Right lobe of liver (tissue), 4 donors: ENCODE results near the gene RFFL.

Experiments
- POLR2A ChIP-seq: fragments of 450-650 bp; IDR thresholded peaks from one replicate; pipeline ENCODE4 v1.6.1; 2017; ENCODE audit warnings: antibody characterized with exemption, mild to moderate bottlenecking
- TF ChIP-seq, protein P1 (sequence below), 4 donors: fragments of 200-600 bp in 3 of 4; fragments of 450-650 bp in 1 of 4; IDR thresholded peaks; one replicate each; pipeline versions ENCODE4 v1.5.1 to v1.8.0; 2016 to 2022; ENCODE audit warnings: antibody characterized with exemption in 4 of 4, mild to moderate bottlenecking in 2 of 4
- donor health status: DM: no; HTN: no; CAD: no.
- donor health status: DM: no; HTN: no; CAD: no.
- donor health status: DM: no; HTN: yes; CAD: no.

DNA sequence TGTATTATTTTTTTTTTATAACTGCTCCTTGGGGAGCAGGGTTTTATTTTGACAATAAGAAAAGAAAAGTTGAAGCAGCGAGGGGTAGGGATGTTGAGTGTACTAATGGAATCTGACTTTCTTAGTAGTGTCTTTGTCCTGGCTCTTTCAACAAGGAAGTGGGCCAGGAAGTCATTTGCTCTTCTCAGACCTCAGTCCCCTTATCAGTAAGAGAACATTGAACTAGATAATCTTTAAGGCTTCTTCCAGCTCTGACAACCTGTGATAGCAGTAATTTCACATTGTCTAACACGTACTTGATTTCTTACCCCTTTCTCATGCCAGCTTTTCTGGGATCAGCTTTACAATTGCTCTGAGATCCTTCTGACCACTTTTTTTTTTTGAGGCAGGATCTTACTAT lies 74.9 kb downstream of the RFFL start:
- TF ChIP-seq POLR2A: no peak
- TF ChIP-seq, protein P1, sequence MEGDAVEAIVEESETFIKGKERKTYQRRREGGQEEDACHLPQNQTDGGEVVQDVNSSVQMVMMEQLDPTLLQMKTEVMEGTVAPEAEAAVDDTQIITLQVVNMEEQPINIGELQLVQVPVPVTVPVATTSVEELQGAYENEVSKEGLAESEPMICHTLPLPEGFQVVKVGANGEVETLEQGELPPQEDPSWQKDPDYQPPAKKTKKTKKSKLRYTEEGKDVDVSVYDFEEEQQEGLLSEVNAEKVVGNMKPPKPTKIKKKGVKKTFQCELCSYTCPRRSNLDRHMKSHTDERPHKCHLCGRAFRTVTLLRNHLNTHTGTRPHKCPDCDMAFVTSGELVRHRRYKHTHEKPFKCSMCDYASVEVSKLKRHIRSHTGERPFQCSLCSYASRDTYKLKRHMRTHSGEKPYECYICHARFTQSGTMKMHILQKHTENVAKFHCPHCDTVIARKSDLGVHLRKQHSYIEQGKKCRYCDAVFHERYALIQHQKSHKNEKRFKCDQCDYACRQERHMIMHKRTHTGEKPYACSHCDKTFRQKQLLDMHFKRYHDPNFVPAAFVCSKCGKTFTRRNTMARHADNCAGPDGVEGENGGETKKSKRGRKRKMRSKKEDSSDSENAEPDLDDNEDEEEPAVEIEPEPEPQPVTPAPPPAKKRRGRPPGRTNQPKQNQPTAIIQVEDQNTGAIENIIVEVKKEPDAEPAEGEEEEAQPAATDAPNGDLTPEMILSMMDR (IDR thresholded peaks at IDR 0.05): no peak
